ENCODE results near the gene TMEM131L.

Gene TMEM131L

GRCh38 chr4:153591441-153591840 lies 125.3 kb downstream of the TMEM131L start:
- H3K36me3 ChIP-seq (ENCODE audit: insufficient read depth, low read length): peaks cover 98% of the 10 kb centered on the region
- peaks cover 2% of the 10 kb centered on the region; the same call in 1 of the 2 replicates for H3K79me2 ChIP-seq (ENCODE audit: insufficient read depth, low read length)

GRCh38 chr4:153592064-153592463 lies 125.9 kb downstream of the TMEM131L start:
- H2AFZ ChIP-seq (ENCODE audit: low read length): no peak overlapping the region
- H3K79me2 ChIP-seq (ENCODE audit: insufficient read depth, low read length): no peaks in the 10 kb centered on the region
- H3K4me2 ChIP-seq (ENCODE audit: low read length): no peak overlapping the region
- TF ChIP-seq CTCF (IDR thresholded peaks at IDR 0.05; ENCODE audit: low read length) (no peak), EZH2 (IDR thresholded peaks at IDR 0.05; ENCODE audit: borderline replicate concordance, low read length) (no peak)
- H3K9me3 ChIP-seq (ENCODE audit: low read length): no peaks in the 10 kb centered on the region
- H3K4me3 ChIP-seq (ENCODE audit: low read depth, low read length, poor library complexity, severe bottlenecking): no peak overlapping the region
- no peak overlapping the region for H3K27ac ChIP-seq (ENCODE audit: low read depth, low read length, poor library complexity, severe bottlenecking)
- H3F3A ChIP-seq (ENCODE audit: insufficient read depth, low read length): no peaks in the 10 kb centered on the region
- H3K9ac ChIP-seq (ENCODE audit: low read length): no peak overlapping the region
- peaks cover 98% of the 10 kb centered on the region for H3K36me3 ChIP-seq (ENCODE audit: insufficient read depth, low read length)
- no peaks in the 10 kb centered on the region for H3K4me1 ChIP-seq (ENCODE audit: insufficient read depth, low read length, severe bottlenecking)
- H4K20me1 ChIP-seq (ENCODE audit: insufficient read depth, low read length): no peaks in the 10 kb centered on the region
- no peaks in the 10 kb centered on the region for H3K9me2 ChIP-seq (ENCODE audit: low read depth, low read length)
- H3K27me3 ChIP-seq (ENCODE audit: insufficient read depth, low read length): no peaks in the 10 kb centered on the region

More at GRCh38 chr4:153591441-153591840, 125.3 kb downstream of the TMEM131L start:
- H3K27ac ChIP-seq (ENCODE audit: low read depth, low read length, poor library complexity, severe bottlenecking): no peak overlapping the region
- no peak overlapping the region for H3K9ac ChIP-seq (ENCODE audit: low read length)
- H3K4me1 ChIP-seq (ENCODE audit: insufficient read depth, low read length, severe bottlenecking): no peaks in the 10 kb centered on the region
- no peak overlapping the region for H3K4me2 ChIP-seq (ENCODE audit: low read length)
- H3K4me3 ChIP-seq (ENCODE audit: low read depth, low read length, poor library complexity, severe bottlenecking): no peak overlapping the region
- H3K27me3 ChIP-seq (ENCODE audit: insufficient read depth, low read length): no peaks in the 10 kb centered on the region
- no peak overlapping the region for H2AFZ ChIP-seq (ENCODE audit: low read length)
- H4K20me1 ChIP-seq (ENCODE audit: insufficient read depth, low read length): no peaks in the 10 kb centered on the region
- no peaks in the 10 kb centered on the region for H3F3A ChIP-seq (ENCODE audit: insufficient read depth, low read length)
- H3K9me3 ChIP-seq (ENCODE audit: low read length): no peaks in the 10 kb centered on the region
- TF ChIP-seq EZH2 (IDR thresholded peaks at IDR 0.05; ENCODE audit: borderline replicate concordance, low read length) (no peak), CTCF (IDR thresholded peaks at IDR 0.05; ENCODE audit: low read length) (no peak)
- no peaks in the 10 kb centered on the region for H3K9me2 ChIP-seq (ENCODE audit: low read depth, low read length)

GRCh38 chr4:153593161-153593560 lies 127.0 kb downstream of the TMEM131L start:
- TF ChIP-seq CTCF (IDR thresholded peaks at IDR 0.05; ENCODE audit: low read length): no peak
- TF ChIP-seq EZH2 (IDR thresholded peaks at IDR 0.05; ENCODE audit: borderline replicate concordance, low read length): no peak
- Histone ChIP-seq H3K79me2 (ENCODE audit: insufficient read depth, low read length) (no peaks in the 10 kb centered on the region), H3K9ac (ENCODE audit: low read length) (no peak overlapping the region), H3K36me3 (ENCODE audit: insufficient read depth, low read length) (peaks cover 97% of the 10 kb centered on the region), H3K27ac (ENCODE audit: low read depth, low read length, poor library complexity, severe bottlenecking) (no peak overlapping the region), H4K20me1 (ENCODE audit: insufficient read depth, low read length) (no peaks in the 10 kb centered on the region), H3K27me3 (ENCODE audit: insufficient read depth, low read length) (no peaks in the 10 kb centered on the region), H3K4me2 (ENCODE audit: low read length) (no peak overlapping the region), H3K4me3 (ENCODE audit: low read depth, low read length, poor library complexity, severe bottlenecking) (no peak overlapping the region), H3K9me3 (ENCODE audit: low read length) (no peaks in the 10 kb centered on the region), H3F3A (ENCODE audit: insufficient read depth, low read length) (no peaks in the 10 kb centered on the region), H2AFZ (ENCODE audit: low read length) (no peak overlapping the region), H3K4me1 (ENCODE audit: insufficient read depth, low read length, severe bottlenecking) (no peaks in the 10 kb centered on the region), H3K9me2 (ENCODE audit: low read depth, low read length) (no peaks in the 10 kb centered on the region)

Measured in OCI-LY1 (cell line).